Left ventricle myocardium inferior (tissue), 1 donor: ENCODE data around the gene ESRRG. TPM values are rescaled to one million over a fixed set of nuclear protein-coding genes. Genes with fewer than 3 reads are reported as not detected.

Experiments used
- DNase-seq: peaks from one replicate; pipeline ENCODE4 v3.0.0-alpha.2; 2020
- H3K27ac ChIP-seq: fragments of 200-600 bp; replicated peaks from 2 replicates; pipeline ENCODE4 v1.8.0; 2021
- H3K27me3 ChIP-seq: fragments of 200-600 bp; 2 replicates; pipeline ENCODE4 v1.8.0; 2021; ENCODE audit warnings: low read depth
- H3K36me3 ChIP-seq: fragments of 200-600 bp; 2 replicates; pipeline ENCODE4 v1.8.0; 2021
- H3K4me1 ChIP-seq: fragments of 200-600 bp; 2 replicates; pipeline ENCODE4 v1.8.0; 2021
- H3K4me3 ChIP-seq: fragments of 200-600 bp; 2 replicates; pipeline ENCODE4 v1.8.0; 2021; ENCODE audit warnings: mild to moderate bottlenecking, moderate library complexity
- H3K9me3 ChIP-seq: fragments of 200-600 bp; replicated peaks from 2 replicates; pipeline ENCODE4 v1.8.0; 2021
- intact Hi-C: fragments of 100-400 bp; cut with micrococcal nuclease; formaldehyde crosslinking; loops from one replicate; pipeline ENCODE4 v1.11.0; 2022
- total RNA-seq: library from RNA; stranded (reverse); fragmentation: NEBNext Ultra II Directional; extraction: Animal tissue kit (Norgen Biotek cat#: 25700); gene quantifications from one replicate; pipeline ENCODE4 v1.2.1, GENCODE V29; 2021
- TF ChIP-seq, protein P1 (sequence below): fragments of 200-600 bp; IDR thresholded peaks from 2 replicates; pipeline ENCODE4 v1.8.0; 2021; ENCODE audit warnings: antibody characterized with exemption, mild to moderate bottlenecking, borderline replicate concordance
- donor health status: DM: no; HTN: yes; CAD: no; lungs with severe emphysema.

Gene ESRRG
- total RNA-seq, 1 donor from 2014 or later: 58.5 TPM

DNA sequence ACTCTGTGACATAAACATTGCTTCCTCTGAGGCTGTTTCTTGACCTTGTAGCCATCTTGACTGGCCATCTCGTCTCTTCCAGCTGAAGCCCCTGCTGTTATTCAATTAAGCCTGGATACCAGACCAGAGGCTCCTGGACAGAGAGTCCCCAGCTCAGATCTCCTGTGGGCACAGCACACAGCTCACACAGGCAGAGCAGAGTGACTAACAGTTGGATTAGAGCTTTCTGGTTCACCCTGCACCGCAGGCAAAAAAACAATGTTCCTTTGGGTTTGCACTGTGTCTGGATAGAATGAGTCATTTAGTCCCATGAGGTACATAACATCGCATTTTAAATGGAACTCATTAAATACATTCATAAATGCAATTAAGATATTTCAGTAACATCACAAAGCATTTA is 266.5 kb downstream of the ESRRG start:
- no peak overlapping the region for H3K27ac ChIP-seq
- no peaks in the 10 kb centered on the region for H3K27me3 ChIP-seq
- TF ChIP-seq, protein P1, sequence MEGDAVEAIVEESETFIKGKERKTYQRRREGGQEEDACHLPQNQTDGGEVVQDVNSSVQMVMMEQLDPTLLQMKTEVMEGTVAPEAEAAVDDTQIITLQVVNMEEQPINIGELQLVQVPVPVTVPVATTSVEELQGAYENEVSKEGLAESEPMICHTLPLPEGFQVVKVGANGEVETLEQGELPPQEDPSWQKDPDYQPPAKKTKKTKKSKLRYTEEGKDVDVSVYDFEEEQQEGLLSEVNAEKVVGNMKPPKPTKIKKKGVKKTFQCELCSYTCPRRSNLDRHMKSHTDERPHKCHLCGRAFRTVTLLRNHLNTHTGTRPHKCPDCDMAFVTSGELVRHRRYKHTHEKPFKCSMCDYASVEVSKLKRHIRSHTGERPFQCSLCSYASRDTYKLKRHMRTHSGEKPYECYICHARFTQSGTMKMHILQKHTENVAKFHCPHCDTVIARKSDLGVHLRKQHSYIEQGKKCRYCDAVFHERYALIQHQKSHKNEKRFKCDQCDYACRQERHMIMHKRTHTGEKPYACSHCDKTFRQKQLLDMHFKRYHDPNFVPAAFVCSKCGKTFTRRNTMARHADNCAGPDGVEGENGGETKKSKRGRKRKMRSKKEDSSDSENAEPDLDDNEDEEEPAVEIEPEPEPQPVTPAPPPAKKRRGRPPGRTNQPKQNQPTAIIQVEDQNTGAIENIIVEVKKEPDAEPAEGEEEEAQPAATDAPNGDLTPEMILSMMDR: no peak
- H3K4me1 ChIP-seq: no peaks in the 10 kb centered on the region
- no peak for DNase-seq
- H3K36me3 ChIP-seq: no peaks in the 10 kb centered on the region
- H3K4me3 ChIP-seq: no peak overlapping the region
- H3K9me3 ChIP-seq: no peaks in the 10 kb centered on the region
- intact Hi-C loops: no loop called here

DNA sequence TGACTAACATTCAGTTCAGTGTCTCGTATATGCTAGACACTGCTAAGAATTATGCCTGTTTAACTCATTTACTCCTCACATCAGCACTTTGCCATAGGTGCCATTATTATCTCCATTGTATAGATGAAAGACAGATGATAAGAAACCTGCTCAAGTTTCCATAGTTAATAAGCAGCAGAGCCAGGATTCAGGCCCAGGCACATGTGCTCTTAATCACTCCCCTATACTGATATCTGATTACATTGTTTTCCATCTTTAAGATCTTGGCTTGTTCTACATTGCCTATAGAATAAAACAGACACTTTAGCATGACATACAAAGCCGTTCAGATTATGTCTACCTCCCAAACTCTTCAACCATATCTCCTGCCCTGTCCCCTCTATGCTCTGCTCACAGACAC is 269.5 kb downstream of the ESRRG start:
- H3K36me3 ChIP-seq: no peaks in the 10 kb centered on the region
- no peaks in the 10 kb centered on the region for H3K9me3 ChIP-seq
- no peak overlapping the region for H3K27ac ChIP-seq
- no peak for DNase-seq
- TF ChIP-seq, protein P1: no peak
- intact Hi-C loops: no loop called here
- no peaks in the 10 kb centered on the region for H3K4me1 ChIP-seq
- no peaks in the 10 kb centered on the region for H3K27me3 ChIP-seq
- no peak overlapping the region for H3K4me3 ChIP-seq
